ENCODE measurements around the gene SDK2.

DNA sequence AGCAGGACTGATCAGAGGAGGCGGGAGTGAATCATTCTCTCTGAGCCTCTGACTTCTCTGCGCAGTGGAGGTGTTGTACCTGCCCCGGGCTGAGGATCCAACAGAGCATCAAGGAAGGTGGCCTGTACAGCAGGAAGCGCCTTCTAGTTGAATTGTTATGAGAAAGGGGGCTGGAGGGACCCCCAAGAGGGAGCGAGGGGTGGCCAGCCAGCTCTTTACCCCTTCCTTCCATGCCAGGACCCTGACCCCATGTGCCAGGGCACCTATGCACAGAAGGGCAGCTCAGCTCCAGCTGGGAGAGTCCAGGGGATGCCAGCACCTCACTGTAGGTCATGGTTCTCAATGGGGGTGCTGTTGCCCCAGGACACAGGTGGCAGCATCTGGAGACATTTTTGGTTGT is 149.3 kb downstream of the SDK2 start:
- TF ChIP-seq POLR2A (IDR thresholded peaks at IDR 0.05): no peak
- TF ChIP-seq, protein P1, sequence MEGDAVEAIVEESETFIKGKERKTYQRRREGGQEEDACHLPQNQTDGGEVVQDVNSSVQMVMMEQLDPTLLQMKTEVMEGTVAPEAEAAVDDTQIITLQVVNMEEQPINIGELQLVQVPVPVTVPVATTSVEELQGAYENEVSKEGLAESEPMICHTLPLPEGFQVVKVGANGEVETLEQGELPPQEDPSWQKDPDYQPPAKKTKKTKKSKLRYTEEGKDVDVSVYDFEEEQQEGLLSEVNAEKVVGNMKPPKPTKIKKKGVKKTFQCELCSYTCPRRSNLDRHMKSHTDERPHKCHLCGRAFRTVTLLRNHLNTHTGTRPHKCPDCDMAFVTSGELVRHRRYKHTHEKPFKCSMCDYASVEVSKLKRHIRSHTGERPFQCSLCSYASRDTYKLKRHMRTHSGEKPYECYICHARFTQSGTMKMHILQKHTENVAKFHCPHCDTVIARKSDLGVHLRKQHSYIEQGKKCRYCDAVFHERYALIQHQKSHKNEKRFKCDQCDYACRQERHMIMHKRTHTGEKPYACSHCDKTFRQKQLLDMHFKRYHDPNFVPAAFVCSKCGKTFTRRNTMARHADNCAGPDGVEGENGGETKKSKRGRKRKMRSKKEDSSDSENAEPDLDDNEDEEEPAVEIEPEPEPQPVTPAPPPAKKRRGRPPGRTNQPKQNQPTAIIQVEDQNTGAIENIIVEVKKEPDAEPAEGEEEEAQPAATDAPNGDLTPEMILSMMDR (IDR thresholded peaks at IDR 0.05): no peak
